ENCODE results near the gene CORT. TPM values are rescaled to one million over a fixed set of nuclear protein-coding genes. Genes with fewer than 3 reads are reported as not detected.

CORT gene
- polyA plus RNA-seq, 1 donor from 2014 or later, result 0.81 TPM

- H3K79me2 ChIP-seq (replicated peaks; ENCODE audit: insufficient read depth, low read length), result no peaks in the 10 kb centered on the region
- H3K27me3 ChIP-seq (ENCODE audit: insufficient read depth, low read depth, low read length), result no peaks in the 10 kb centered on the region
- no peaks in the 10 kb centered on the region for H3K9me2 ChIP-seq (ENCODE audit: insufficient read depth, low read length)
- no peaks in the 10 kb centered on the region for H3K9me3 ChIP-seq (ENCODE audit: low read length)
- H2AFZ ChIP-seq (ENCODE audit: low read depth, low read length), result no peak overlapping the region
- H3F3A ChIP-seq (ENCODE audit: insufficient read depth, low read length, poor library complexity, severe bottlenecking), result no peaks in the 10 kb centered on the region
- no peak overlapping the region for H3K4me2 ChIP-seq (ENCODE audit: low read length)
- no peak for TF ChIP-seq EP300 (conservative IDR thresholded peaks at IDR 0.05; ENCODE audit: poor library complexity, severe bottlenecking)
- no peak for TF ChIP-seq POLR2AphosphoS5 (IDR thresholded peaks at IDR 0.05)
- no peak overlapping the region for H3K27ac ChIP-seq (ENCODE audit: low read length)
- H3K36me3 ChIP-seq (ENCODE audit: insufficient read depth, low read length), result no peaks in the 10 kb centered on the region
- H4K20me1 ChIP-seq (ENCODE audit: insufficient read depth), result no peaks in the 10 kb centered on the region
- H3K9ac ChIP-seq (ENCODE audit: low read length), result no peak overlapping the region
- H3K4me3 ChIP-seq (ENCODE audit: low read length), result no peak overlapping the region
Measured at GRCh38 chr1:10470043-10470442, 20.2 kb downstream of the CORT start.

- Histone ChIP-seq H3K79me2 (replicated peaks; ENCODE audit: insufficient read depth, low read length) (peaks cover 13% of the 10 kb centered on the region), H2AFZ (ENCODE audit: low read depth, low read length) (peak overlapping the region; percentile 63), H3K9me3 (ENCODE audit: low read length) (no peaks in the 10 kb centered on the region), H3K4me3 (ENCODE audit: low read length) (peak overlapping the region; percentile 95), H3K9ac (ENCODE audit: low read length) (peak overlapping the region; percentile 76), H3K9me2 (ENCODE audit: insufficient read depth, low read length) (no peaks in the 10 kb centered on the region), H3K27me3 (ENCODE audit: insufficient read depth, low read depth, low read length) (no peaks in the 10 kb centered on the region), H3F3A (ENCODE audit: insufficient read depth, low read length, poor library complexity, severe bottlenecking) (no peaks in the 10 kb centered on the region), H3K4me2 (ENCODE audit: low read length) (peak overlapping the region; percentile 18), H4K20me1 (ENCODE audit: insufficient read depth) (no peaks in the 10 kb centered on the region), H3K27ac (ENCODE audit: low read length) (peak overlapping the region; percentile 40), H3K36me3 (ENCODE audit: insufficient read depth, low read length) (no peaks in the 10 kb centered on the region)
- TF ChIP-seq SMC3 (conservative IDR thresholded peaks at IDR 0.05; ENCODE audit: poor library complexity) (no peak), TAF1 (IDR thresholded peaks at IDR 0.05; ENCODE audit: low read depth) (no peak), POLR2AphosphoS5 (IDR thresholded peaks at IDR 0.05) (no peak), MXI1 (conservative IDR thresholded peaks at IDR 0.05; ENCODE audit: poor library complexity, severe bottlenecking) (no peak), CTCF (IDR thresholded peaks at IDR 0.05; ENCODE audit: poor library complexity, severe bottlenecking) (no peak), EZH2 (IDR thresholded peaks at IDR 0.05; ENCODE audit: borderline replicate concordance, insufficient read depth, low read length, poor library complexity, severe bottlenecking) (no peak), RAD21 (conservative IDR thresholded peaks at IDR 0.05) (no peak)
Measured at GRCh38 chr1:10471411-10472219, 21.8 kb downstream of the CORT start.

GRCh38 chr1:10472220-10473144 is 22.7 kb downstream of the CORT start, which contains the start of gene DFFA:
TSS of gene DFFA (minus strand) at chr1:10472529. CDS start at chr1:10472458, 71 bp downstream.
- no peaks in the 10 kb centered on the region for H3K36me3 ChIP-seq (ENCODE audit: insufficient read depth, low read length)
- peak within 1 kb of the TSS; percentile 95 for H3K4me3 ChIP-seq (ENCODE audit: low read length)
- peak within 1 kb of the TSS; percentile 18 for H3K4me2 ChIP-seq (ENCODE audit: low read length)
- H3K9me2 ChIP-seq (ENCODE audit: insufficient read depth, low read length), result no peaks in the 10 kb centered on the region
- H3K9ac ChIP-seq (ENCODE audit: low read length), result peak within 1 kb of the TSS; percentile 76
- TF ChIP-seq POLR2AphosphoS5 (IDR thresholded peaks at IDR 0.05) (peak; percentile 79), REST (IDR thresholded peaks at IDR 0.05; ENCODE audit: borderline replicate concordance) (no peak), TAF1 (IDR thresholded peaks at IDR 0.05; ENCODE audit: low read depth) (no peak), EZH2 (IDR thresholded peaks at IDR 0.05; ENCODE audit: borderline replicate concordance, insufficient read depth, low read length, poor library complexity, severe bottlenecking) (no peak), EP300 (conservative IDR thresholded peaks at IDR 0.05; ENCODE audit: poor library complexity, severe bottlenecking) (peak; percentile 52), RAD21 (conservative IDR thresholded peaks at IDR 0.05) (no peak), MXI1 (conservative IDR thresholded peaks at IDR 0.05; ENCODE audit: poor library complexity, severe bottlenecking) (peak; percentile 97), SMC3 (conservative IDR thresholded peaks at IDR 0.05; ENCODE audit: poor library complexity) (no peak), CTCF (IDR thresholded peaks at IDR 0.05; ENCODE audit: poor library complexity, severe bottlenecking) (no peak)
- no peaks in the 10 kb centered on the region for H3F3A ChIP-seq (ENCODE audit: insufficient read depth, low read length, poor library complexity, severe bottlenecking)
- no peaks in the 10 kb centered on the region for H4K20me1 ChIP-seq (ENCODE audit: insufficient read depth)
- H3K27me3 ChIP-seq (ENCODE audit: insufficient read depth, low read depth, low read length), result no peaks in the 10 kb centered on the region
- peak within 1 kb of the TSS; percentile 63 for H2AFZ ChIP-seq (ENCODE audit: low read depth, low read length)
- H3K27ac ChIP-seq (ENCODE audit: low read length), result peak within 1 kb of the TSS; percentile 40
- peaks cover 16% of the 10 kb centered on the region for H3K79me2 ChIP-seq (replicated peaks; ENCODE audit: insufficient read depth, low read length)
- H3K9me3 ChIP-seq (ENCODE audit: low read length), result no peaks in the 10 kb centered on the region

All from neural cell (in vitro differentiated cells).